Breast epithelium (tissue), 3 donors: ENCODE results near the gene NBPF3.

Experiments
- CTCF ChIP-seq, 3 donors: fragments of 450-650 bp; IDR thresholded peaks; one replicate each; pipeline ENCODE4 v1.5.1; 2016 to 2017; ENCODE audit warnings: antibody characterized with exemption in 3 of 3, mild to moderate bottlenecking in 3 of 3, moderate library complexity in 3 of 3
- POLR2A ChIP-seq: fragments of 450-650 bp; IDR thresholded peaks from one replicate; pipeline ENCODE4 v1.6.1; 2016; ENCODE audit warnings: antibody characterized with exemption, mild to moderate bottlenecking, moderate library complexity
- POLR2AphosphoS5 ChIP-seq, 3 donors: sonication (generic); formaldehyde crosslinking; IDR thresholded peaks; one replicate each; pipeline ENCODE4 v1.6.1; 2017; ENCODE audit warnings: antibody characterized with exemption in 3 of 3

GRCh38 chr1:21391497-21391896, 48.4 kb upstream of the NBPF3 start:
- TF ChIP-seq POLR2AphosphoS5 (IDR thresholded peaks at IDR 0.05) = no peak
- no peak for TF ChIP-seq CTCF (IDR thresholded peaks at IDR 0.05)
- TF ChIP-seq POLR2A = no peak
